Common myeloid progenitor, CD34-positive (primary cell): ENCODE data around the gene CRB3.

Source experiments
- CTCF ChIA-PET: fragments of 350-600 bp; sonication (Branson Sonifier 250); formaldehyde crosslinking; loops from one replicate; lab custom pipeline; 2021; ENCODE audit warnings: antibody characterized with exemption; lab: Charles Lee
- POLR2A ChIA-PET: fragments of 350-600 bp; sonication (Branson Sonifier 250); formaldehyde crosslinking; loops from one replicate; lab custom pipeline; 2021; ENCODE audit warnings: antibody characterized with exemption; lab: Charles Lee
- DNase-seq, 3 donors: peaks; one replicate each; pipeline versions ENCODE4 v3.0.0 to v3.0.0-alpha.2; 2013
- H3K27ac ChIP-seq, 2 experiments: 1 replicate in 1 of 2; 2 replicates in 1 of 2; pipeline ENCODE4 v1.7.0; 2013; ENCODE audit warnings: inconsistent platforms in 2 of 2, low read length in 2 of 2, mild to moderate bottlenecking in 2 of 2, low read depth in 1 of 2, moderate library complexity in 1 of 2; ENCODE audit not compliant: severe bottlenecking in 2 of 2, insufficient read depth in 1 of 2, poor library complexity in 1 of 2
- H3K27me3 ChIP-seq, 5 experiments: replicated peaks in 2 of 5; 1 replicate in 3 of 5; 2 replicates in 2 of 5; pipeline versions ENCODE4 v1.6.1 to v1.7.0; 2013; ENCODE audit warnings: low read length in 4 of 5, mild to moderate bottlenecking in 2 of 5, moderate library complexity in 2 of 5, inconsistent platforms in 1 of 5; ENCODE audit not compliant: insufficient read depth in 5 of 5, control insufficient read depth in 4 of 5
- H3K36me3 ChIP-seq, 4 experiments: 1 replicate in 2 of 4; 2 replicates in 2 of 4; pipeline versions ENCODE4 v1.6.1 to v1.7.0; 2013; ENCODE audit warnings: low read length in 3 of 4, control low read depth in 1 of 4, mild to moderate bottlenecking in 1 of 4; ENCODE audit not compliant: control insufficient read depth in 4 of 4, insufficient read depth in 4 of 4
- H3K4me1 ChIP-seq, 4 experiments: 1 replicate in 3 of 4; 2 replicates in 1 of 4; pipeline versions ENCODE4 v1.6.1 to v1.7.1; 2013; ENCODE audit warnings: low read length in 3 of 4, mild to moderate bottlenecking in 3 of 4, control low read depth in 1 of 4, inconsistent platforms in 1 of 4, moderate library complexity in 1 of 4; ENCODE audit not compliant: control insufficient read depth in 4 of 4, insufficient read depth in 4 of 4; ENCODE audit errors: control extremely low read depth in 1 of 4
- H3K4me3 ChIP-seq, 7 experiments: 1 replicate in 4 of 7; 2 replicates in 3 of 7; pipeline versions ENCODE4 v1.5.1 to v1.7.0; 2013; ENCODE audit warnings: mild to moderate bottlenecking in 7 of 7, low read length in 6 of 7, moderate library complexity in 6 of 7, inconsistent platforms in 2 of 7, low read depth in 2 of 7, control low read depth in 1 of 7; ENCODE audit not compliant: insufficient read depth in 4 of 7, control insufficient read depth in 1 of 7; ENCODE audit errors: extremely low read depth in 1 of 7
- H3K9me3 ChIP-seq, 5 experiments: 1 replicate in 4 of 5; 2 replicates in 1 of 5; pipeline versions ENCODE4 v1.6.1 to v1.7.1; 2013; ENCODE audit warnings: low read length in 4 of 5, mild to moderate bottlenecking in 2 of 5, inconsistent platforms in 1 of 5, low read depth in 1 of 5, moderate library complexity in 1 of 5; ENCODE audit not compliant: control insufficient read depth in 4 of 5, insufficient read depth in 2 of 5; ENCODE audit errors: control extremely low read depth in 1 of 5
- WGBS: methylation state at CpG from one replicate; pipeline ENCODE4 v1.1.5; 2013; ENCODE audit not compliant: insufficient coverage; 5-methylcytosine and 5-hydroxymethylcytosine counted together

The CRB3 gene

GRCh38 chr19:6466526-6467248 is 2.6 kb downstream of the CRB3 start:
- Histone ChIP-seq H3K4me1 (peaks cover 0 to 8% (median 6%) of the 10 kb centered on the region in 4 experiments), H3K27ac (no peak overlapping the region), H3K4me3 (no peak overlapping the region), H3K36me3 (peaks cover 2 to 6% (median 4%) of the 10 kb centered on the region in 4 experiments), H3K9me3 (no peaks in the 10 kb centered on the region), H3K27me3 (peaks cover 0 to 24% (median 8%) of the 10 kb centered on the region in 5 experiments)
- POLR2A ChIA-PET: no interaction called here
- CTCF ChIA-PET: no interaction called here
- WGBS: 95% methylated on average over 19 of the region's 21 CpGs
- no peak for DNase-seq

DNA sequence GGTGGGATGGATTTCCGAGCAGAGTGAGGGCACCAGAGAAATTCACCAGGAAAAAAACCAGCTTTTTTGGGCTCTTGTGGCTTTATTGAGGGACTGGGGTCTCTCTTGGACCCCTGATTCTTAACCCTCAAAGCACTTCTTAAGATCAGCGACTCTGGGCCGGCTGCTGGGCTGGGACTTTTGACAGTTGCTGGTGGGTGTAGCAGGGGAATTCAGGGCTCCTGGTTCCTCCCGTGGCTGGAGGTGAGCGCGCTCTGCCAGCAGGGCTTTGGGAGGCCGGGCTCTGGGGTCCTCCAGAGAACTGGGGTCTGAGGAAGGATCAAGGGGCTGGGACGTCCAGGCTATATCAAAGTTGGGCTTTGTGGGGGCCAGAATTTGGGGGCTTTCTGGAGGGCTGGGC is 3.3 kb downstream of the CRB3 start:
- H3K27ac ChIP-seq: no peak overlapping the region
- POLR2A ChIA-PET: no interaction called here
- H3K4me3 ChIP-seq: no peak overlapping the region
- peaks cover 0 to 8% (median 6%) of the 10 kb centered on the region in 4 experiments for H3K4me1 ChIP-seq
- CTCF ChIA-PET: interaction anchor here (0.5 to 1.2 kb wide), 2 partner anchors 14 to 30 kb away, joined by 4 read pairs; partner anchors contain the start of gene DENND1C
- DNase-seq: no peak
- H3K36me3 ChIP-seq: peaks cover 2 to 6% (median 4%) of the 10 kb centered on the region in 4 experiments
- 100% methylated on average over 5 of the region's 8 CpGs for WGBS
- H3K27me3 ChIP-seq: peaks cover 0 to 24% (median 6%) of the 10 kb centered on the region in 5 experiments
- no peaks in the 10 kb centered on the region for H3K9me3 ChIP-seq

GRCh38 chr19:6470173-6470572 is 6.1 kb downstream of the CRB3 start:
- ChIA-PET POLR2A (no interaction called here), CTCF (no interaction called here)
- no peaks in the 10 kb centered on the region for H3K4me1 ChIP-seq
- H3K27me3 ChIP-seq: peaks cover 0 to 6% (median 0%) of the 10 kb centered on the region in 5 experiments
- peaks cover 2 to 11% (median 7%) of the 10 kb centered on the region in 4 experiments for H3K36me3 ChIP-seq
- no peak overlapping the region for H3K27ac ChIP-seq
- WGBS: 96% methylated on average over 6 of the region's 8 CpGs
- DNase-seq: no peak
- no peak overlapping the region for H3K4me3 ChIP-seq
- no peaks in the 10 kb centered on the region for H3K9me3 ChIP-seq

GRCh38 chr19:6471076-6471475 is 7.0 kb downstream of the CRB3 start:
- no peak overlapping the region for H3K4me3 ChIP-seq
- no peak overlapping the region for H3K27ac ChIP-seq
- no peak for DNase-seq
- no peaks in the 10 kb centered on the region for H3K27me3 ChIP-seq
- CTCF ChIA-PET: no interaction called here
- peaks cover 2 to 17% (median 14%) of the 10 kb centered on the region in 4 experiments for H3K36me3 ChIP-seq
- no peaks in the 10 kb centered on the region for H3K4me1 ChIP-seq
- POLR2A ChIA-PET: interaction anchor here (0.6 kb wide), 1 partner anchor 393 kb away, joined by 4 read pairs; no protein-coding TSS in a partner anchor
- H3K9me3 ChIP-seq: no peaks in the 10 kb centered on the region
- WGBS: 97% methylated on average over 8 of the region's 14 CpGs

DNA sequence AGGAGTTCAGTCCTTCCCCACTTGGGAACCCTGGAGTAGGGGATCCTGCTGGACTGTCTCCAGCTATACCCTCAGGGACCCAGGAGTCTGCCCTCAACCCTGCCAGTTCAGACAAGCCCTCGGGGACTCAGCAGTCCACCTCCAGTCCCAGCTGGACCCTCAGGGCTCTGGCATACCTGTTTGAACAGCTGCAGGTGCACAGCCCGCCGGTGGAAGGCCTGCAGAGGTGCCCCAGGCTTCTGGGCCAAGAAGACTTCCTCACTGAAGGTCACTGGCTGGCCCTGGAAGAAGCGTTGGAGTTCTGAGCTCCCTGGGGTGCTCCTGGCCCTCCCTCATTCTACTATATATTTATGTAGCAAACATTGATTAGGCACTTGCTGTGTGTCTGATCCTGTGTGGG is 8.6 kb downstream of the CRB3 start:
- ChIA-PET POLR2A (no interaction called here), CTCF (interaction anchor here (1.5 to 1.6 kb wide), 2 partner anchors 9 kb away, joined by 4 to 6 read pairs; partner anchors contain the start of genes CRB3 and DENND1C)
- WGBS: 100% methylated on average over 3 of the region's 4 CpGs
- Histone ChIP-seq H3K36me3 (peaks cover 2 to 29% (median 21%) of the 10 kb centered on the region in 4 experiments), H3K27ac (no peak overlapping the region), H3K4me1 (no peaks in the 10 kb centered on the region), H3K9me3 (no peaks in the 10 kb centered on the region), H3K27me3 (no peaks in the 10 kb centered on the region), H3K4me3 (no peak overlapping the region)
- DNase-seq: no peak

- H3K27me3 ChIP-seq: no peaks in the 10 kb centered on the region
- H3K9me3 ChIP-seq: no peaks in the 10 kb centered on the region
- ChIA-PET POLR2A (interaction anchor here (0.6 kb wide), 1 partner anchor 216 kb away, joined by 5 read pairs; no protein-coding TSS in a partner anchor), CTCF (interaction anchor here (1.5 kb wide), 1 partner anchor 10 kb away, joined by 4 read pairs; the partner anchor contains the start of gene CRB3)
- no peaks in the 10 kb centered on the region for H3K4me1 ChIP-seq
- H3K27ac ChIP-seq: no peak overlapping the region
- DNase-seq: no peak
- H3K36me3 ChIP-seq: peaks cover under 1 to 29% (median 18%) of the 10 kb centered on the region in 4 experiments
- 100% methylated on average over 1 of the region's 9 CpGs for WGBS
- H3K4me3 ChIP-seq: no peak overlapping the region
These were observed 9.6 kb downstream of the CRB3 start for GRCh38 chr19:6473647-6474046.
